ENCODE results near the gene OR51S1. TPM values are rescaled to one million over a fixed set of nuclear protein-coding genes. Genes with fewer than 3 reads are reported as not detected.

Gene OR51S1
- total RNA-seq, 2 experiments from 2014 or later = not detected

DNA sequence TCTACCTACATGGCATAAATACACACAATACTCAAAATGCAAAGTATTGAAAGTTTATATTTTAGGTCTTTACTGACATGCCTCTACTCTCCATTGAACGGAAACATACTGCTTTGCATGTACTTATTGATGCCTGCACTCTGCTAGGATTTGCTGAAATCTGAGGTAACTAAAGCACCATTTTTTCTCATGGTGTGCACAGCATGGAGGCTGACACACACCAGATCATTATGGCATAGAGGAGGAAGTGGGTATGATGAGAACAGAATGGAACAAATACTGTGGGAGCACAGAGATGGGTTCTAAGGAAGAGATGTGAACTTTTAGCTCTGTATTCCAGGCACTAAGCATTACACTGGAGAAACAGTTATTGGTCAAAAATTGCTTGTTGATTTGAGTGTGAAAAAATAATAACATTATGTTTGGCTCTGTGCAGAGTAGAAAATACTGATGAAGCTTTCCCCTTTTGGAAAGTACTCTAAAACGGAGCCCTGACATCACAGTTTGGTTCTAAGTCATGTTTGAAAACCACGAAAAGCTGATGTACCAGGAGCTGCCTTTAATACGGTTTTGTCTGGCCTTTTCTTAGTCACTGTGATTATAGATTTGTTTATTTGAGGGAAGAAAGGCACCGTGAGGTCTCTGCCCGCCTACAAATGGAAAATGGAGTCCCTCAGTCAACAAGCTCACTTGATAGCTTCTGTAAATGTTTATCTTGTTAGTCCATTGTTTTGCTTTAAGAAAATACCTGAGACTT lies 50.4 kb downstream of the OR51S1 start:
- H3K9me3 Mint-ChIP-seq (ENCODE audit: insufficient read depth) = no peaks in the 10 kb centered on the region
- no peaks in the 10 kb centered on the region for H3K27me3 Mint-ChIP-seq (ENCODE audit: low read depth)
- no peak for ATAC-seq
- H3K4me1 Mint-ChIP-seq (ENCODE audit: low read depth) = no peaks in the 10 kb centered on the region
- no peak overlapping the region for H3K4me3 Mint-ChIP-seq
- no peaks in the 10 kb centered on the region for H3K36me3 Mint-ChIP-seq (ENCODE audit: low read depth)
- POLR2A ChIA-PET = no interaction called here
- CTCF ChIA-PET = no interaction called here
- no peak for DNase-seq
- H3K27ac Mint-ChIP-seq = no peak overlapping the region

Other genes with a start within 250 kb of the OR51S1 start
- 10 to 100 TPM; 10.8 to 12.3 TPM for gene TRIM68, start 241.0 kb downstream of the OR51S1 start, total RNA-seq
- gene OR51D1, start 211.7 kb downstream of the OR51S1 start, total RNA-seq = not detected
- gene OR51E1, start 205.2 kb downstream of the OR51S1 start, total RNA-seq = not detected
- gene OR51E2, start 151.4 kb downstream of the OR51S1 start, total RNA-seq = not detected
- gene MMP26, start 144.4 kb downstream of the OR51S1 start, total RNA-seq = not detected
- not detected for gene OR51F1, start 79.3 kb downstream of the OR51S1 start, total RNA-seq
- not detected for gene OR52R1, start 44.8 kb downstream of the OR51S1 start, total RNA-seq
- not detected for gene OR51F2, start 27.9 kb downstream of the OR51S1 start, total RNA-seq
- gene OR51T1, start 32.7 kb upstream of the OR51S1 start, total RNA-seq = not detected
- not detected for gene OR51A7, start 54.6 kb upstream of the OR51S1 start, total RNA-seq
- gene OR51G2, start 70.1 kb upstream of the OR51S1 start, total RNA-seq = not detected
- not detected for gene OR51G1, start 75.1 kb upstream of the OR51S1 start, total RNA-seq
- gene OR51A4, start 98.4 kb upstream of the OR51S1 start, total RNA-seq = not detected
- gene OR51A2, start 106.5 kb upstream of the OR51S1 start, total RNA-seq = not detected
- gene OR51L1, start 145.6 kb upstream of the OR51S1 start, total RNA-seq = not detected
- gene OR52J3, start 197.3 kb upstream of the OR51S1 start, total RNA-seq = not detected
- not detected for gene OR52E2, start 210.4 kb upstream of the OR51S1 start, total RNA-seq
- not detected for gene OR52E1, start 220.4 kb upstream of the OR51S1 start, total RNA-seq